T-helper 1 cell treated with Interleukin-12 subunit alpha and Interleukin-12 subunit beta and Interleukin-4 antibody, amounts not matched to agents 30 ng/mL and 1 ng/mL, for 36 hours (primary cell): ENCODE results near the gene MAP2K5. TPM values are rescaled to one million over a fixed set of nuclear protein-coding genes. Genes with fewer than 3 reads are reported as not detected.

Experiments used
- intact Hi-C: fragments of 100-400 bp; cut with micrococcal nuclease; formaldehyde crosslinking; loops from one replicate; pipeline ENCODE4 v1.15.1; 2024
- total RNA-seq: library from RNA; stranded (reverse); gene quantifications from 2 replicates; pipeline ENCODE4 v1.2.3, GENCODE V29; 2022

The MAP2K5 gene
- 20.4 and 21.2 TPM in 2 replicates for total RNA-seq

- intact Hi-C loops = loop anchor here (1.0 to 5.0 kb wide), 5 partner anchors 21 to 735 kb away; partner anchors contain the start of genes C15orf61, FEM1B and RNU6-1
Measured at GRCh38 chr15:67542420-67543347, at the start of gene MAP2K5. TSS of gene MAP2K5 (plus strand) at chr15:67542703. CDS start at chr15:67543336, 633 bp downstream.

GRCh38 chr15:67495585-67495984 is 46.9 kb upstream of the MAP2K5 start:
- intact Hi-C loops = no loop called here

GRCh38 chr15:67501177-67501835 is 41.2 kb upstream of the MAP2K5 start:
- intact Hi-C loops = loop anchor here (1.0 kb wide), 1 partner anchor 335 kb away; no protein-coding TSS in a partner anchor

- intact Hi-C loops = loop anchor here (1.0 kb wide), 1 partner anchor 334 kb away; no protein-coding TSS in a partner anchor
Measured at GRCh38 chr15:67501836-67502461, 40.6 kb upstream of the MAP2K5 start.

- intact Hi-C loops = no loop called here
Measured at GRCh38 chr15:67504056-67504455, 38.4 kb upstream of the MAP2K5 start.

GRCh38 chr15:67504796-67505195 is 37.7 kb upstream of the MAP2K5 start:
- intact Hi-C loops = no loop called here

- intact Hi-C loops = no loop called here
Measured at GRCh38 chr15:67505675-67506572, 36.6 kb upstream of the MAP2K5 start.

- intact Hi-C loops = no loop called here
Measured at GRCh38 chr15:67506775-67507747, 35.4 kb upstream of the MAP2K5 start.

GRCh38 chr15:67508407-67508806 is 34.1 kb upstream of the MAP2K5 start:
- intact Hi-C loops = no loop called here

GRCh38 chr15:67509918-67510317 is 32.6 kb upstream of the MAP2K5 start:
- intact Hi-C loops = no loop called here

GRCh38 chr15:67510597-67511190 is 31.8 kb upstream of the MAP2K5 start:
- intact Hi-C loops = no loop called here

GRCh38 chr15:67511606-67512005 is 30.9 kb upstream of the MAP2K5 start:
- intact Hi-C loops = no loop called here

- intact Hi-C loops = no loop called here
Measured at GRCh38 chr15:67512140-67512539, 30.4 kb upstream of the MAP2K5 start.

- intact Hi-C loops = no loop called here
Measured at GRCh38 chr15:67512933-67513714, 29.4 kb upstream of the MAP2K5 start.

- intact Hi-C loops = no loop called here
Measured at GRCh38 chr15:67515090-67515489, 27.4 kb upstream of the MAP2K5 start.

GRCh38 chr15:67515557-67515956 is 26.9 kb upstream of the MAP2K5 start:
- intact Hi-C loops = no loop called here

GRCh38 chr15:67520321-67521028 is 22.0 kb upstream of the MAP2K5 start:
- intact Hi-C loops = loop anchor here (1.0 to 5.0 kb wide), 7 partner anchors 22 to 818 kb away; partner anchors contain the start of genes MAP2K5, PIAS1, RNU6-1 and SMAD6
